Measurements from ENCODE around the gene AUTS2. TPM values are rescaled to one million over a fixed set of nuclear protein-coding genes. Genes with fewer than 3 reads are reported as not detected.

AUTS2 gene
- total and polyA plus RNA-seq, 9 of the 15 experiments (the other 6 are each of a cell fraction or from before 2014, with no cell fraction given), result 0.58 TPM; not detected in 8

- Histone ChIP-seq H3K4me2 (ENCODE audit: insufficient read depth, low read length) (no peak overlapping the region), H3K9ac (ENCODE audit: insufficient read depth in 1 of 2, low read depth in 2 of 2, low read length in 2 of 2) (no peak overlapping the region), H2AFZ (ENCODE audit: low read depth, low read length) (no peak overlapping the region), H3K36me3 (ENCODE audit: control insufficient read depth, insufficient read depth, low read length) (no peaks in the 10 kb centered on the region), H3K4me3 (no peak overlapping the region), H3K79me2 (ENCODE audit: control insufficient read depth, insufficient read depth, low read length) (no peaks in the 10 kb centered on the region), H3K9me3 (replicated peaks; ENCODE audit: control insufficient read depth, insufficient read depth, low read depth, low read length) (no peaks in the 10 kb centered on the region), H4K20me1 (replicated peaks; ENCODE audit: control insufficient read depth, insufficient read depth, low read length) (no peaks in the 10 kb centered on the region), H3K4me1 (replicated peaks in 1 of 2; ENCODE audit: control insufficient read depth in 2 of 2, insufficient read depth in 2 of 2, low read length in 2 of 2) (no peaks in the 10 kb centered on the region), H3K27ac (ENCODE audit: extremely low read depth, low read depth, low read length) (no peak overlapping the region), H3K27me3 (ENCODE audit: control insufficient read depth in 2 of 2, insufficient read depth in 2 of 2, low read length in 2 of 2) (0 out of 5 replicates have a peak, but pooled peaks cover 0 to 3% of the 10 kb centered on the region in 2 experiments), H3K9me1 (ENCODE audit: control insufficient read depth, insufficient read depth, low read length) (no peaks in the 10 kb centered on the region)
- intact Hi-C loops (cut with micrococcal nuclease) (no loop called here), in situ Hi-C loops (cut with MboI) (no loop called here)
- DNase-seq (ENCODE audit: extremely low read depth in 1 of 4, low spot score in 3 of 4) (no peak), FAIRE-seq (no peak), ATAC-seq (no peak)
- ChIA-PET POLR2A (no interaction called here), CTCF (ENCODE audit: low intra/inter-chr PET ratio) (no interaction called here)
- BruUV-seq (replicated peaks), result no TSS peak
- no peak for TF ChIP-seq RFX7 (CRISPR knock-in tag; IDR thresholded peaks at IDR 0.05)
- no peak for TF ChIP-seq ZNF395 (CRISPR knock-in tag; IDR thresholded peaks at IDR 0.05)
- no peak for TF ChIP-seq ZNF589 (CRISPR knock-in tag; IDR thresholded peaks at IDR 0.05; ENCODE audit: low read depth)
- no peak for TF ChIP-seq SMARCB1 (IDR thresholded peaks at IDR 0.05; ENCODE audit: insufficient read length, low read depth)
- no peak for TF ChIP-seq EP400 (IDR thresholded peaks at IDR 0.05)
- WGBS (ENCODE audit: insufficient coverage, low coverage, missing lambda C conversion rate), result 0% methylated on average over 1 of the region's 1 CpG
Measured at GRCh38 chr7:70015353-70015752, 417.1 kb downstream of the AUTS2 start.
